Kidney (tissue), 14 donors: Measurements from ENCODE around the gene DTNB. TPM values are rescaled to one million over a fixed set of nuclear protein-coding genes. Genes with fewer than 3 reads are reported as not detected.

Source experiments
- DNase-seq, 5 donors: peaks; one replicate each; pipeline ENCODE4 v3.0.0-alpha.2; 2013 to 2020
- FAIRE-seq: peaks from 2 replicates; lab custom pipeline; 2012; peaks lifted over from hg19 to GRCh38; lab: Jason Lieb, UNC
- H3K27ac ChIP-seq, 2 donors: one replicate each; pipeline ENCODE4 v1.7.0; 2013; ENCODE audit warnings: low read depth in 2 of 2, low read length in 2 of 2, inconsistent platforms in 1 of 2
- H3K27me3 ChIP-seq: one replicate; pipeline ENCODE4 v1.7.1; 2013; ENCODE audit warnings: low read length, inconsistent platforms; ENCODE audit not compliant: control insufficient read depth, insufficient read depth
- H3K36me3 ChIP-seq, 3 donors: one replicate each; pipeline versions ENCODE4 v1.7.0 to v1.7.1; 2013; ENCODE audit warnings: low read length in 3 of 3, control low read depth in 1 of 3, inconsistent platforms in 1 of 3; ENCODE audit not compliant: insufficient read depth in 3 of 3, control insufficient read depth in 2 of 3
- H3K4me1 ChIP-seq, 3 donors: one replicate each; pipeline versions ENCODE4 v1.7.0 to v1.7.1; 2013; ENCODE audit warnings: low read length in 3 of 3, inconsistent platforms in 1 of 3, low read depth in 1 of 3; ENCODE audit not compliant: control insufficient read depth in 2 of 3, insufficient read depth in 2 of 3
- H3K4me3 ChIP-seq, 3 donors: one replicate each; pipeline versions ENCODE4 v1.7.0 to v1.8.1; 2013; ENCODE audit warnings: low read length in 3 of 3, control low read depth in 1 of 3, inconsistent platforms in 1 of 3
- H3K9ac ChIP-seq, 3 donors: one replicate each; pipeline versions ENCODE4 v1.7.0 to v1.7.1; 2013; ENCODE audit warnings: low read length in 3 of 3, control low read depth in 1 of 3, inconsistent platforms in 1 of 3
- H3K9me3 ChIP-seq, 3 donors: one replicate each; pipeline versions ENCODE4 v1.7.0 to v1.7.1; 2013; ENCODE audit warnings: low read length in 3 of 3, control low read depth in 1 of 3, inconsistent platforms in 1 of 3; ENCODE audit not compliant: control insufficient read depth in 2 of 3, insufficient read depth in 1 of 3
- intact Hi-C: fragments of 100-400 bp; cut with DNase I; formaldehyde crosslinking; loops from one replicate; pipeline ENCODE4 v1.11.1; 2022
- polyA plus RNA-seq: library from polyadenylated mRNA; stranded (reverse); fragments of 350-450 nt; fragmentation: Illumina TruSeq; extraction: RNeasy Lipid Tissue Mini Kit (QIAGEN cat#74804); gene quantifications from one replicate; pipeline ENCODE4 v1.2.3, GENCODE V29; 2014; ENCODE audit warnings: low read depth, low replicate concordance; ENCODE audit not compliant: insufficient read depth
- total RNA-seq: library from RNA; stranded (reverse); fragmentation: NEBNext Ultra II Directional; extraction: Animal tissue kit (Norgen Biotek cat#: 25700); gene quantifications from one replicate; pipeline ENCODE4 v1.2.1, GENCODE V29; 2021
- TF ChIP-seq, protein P1 (sequence below): IDR thresholded peaks from 3 replicates; pipeline ENCODE4 v1.5.1; 2012; ENCODE audit warnings: mild to moderate bottlenecking, moderate library complexity, borderline replicate concordance; ENCODE audit not compliant: insufficient read depth; ENCODE audit errors: extremely low read depth
- donor health status: control.
- donor health status: control.
- donor health status: control.
- donor health status: control.
- donor health status: control.
- donor health status: DM: yes; HTN: yes; CAD: no.
- donor health status: Normal renal cell carcinoma (clear cell type).

The DTNB gene
- total and polyA plus RNA-seq, 2 donors from 2014 or later: 23.0 to 28.1 TPM

DNA sequence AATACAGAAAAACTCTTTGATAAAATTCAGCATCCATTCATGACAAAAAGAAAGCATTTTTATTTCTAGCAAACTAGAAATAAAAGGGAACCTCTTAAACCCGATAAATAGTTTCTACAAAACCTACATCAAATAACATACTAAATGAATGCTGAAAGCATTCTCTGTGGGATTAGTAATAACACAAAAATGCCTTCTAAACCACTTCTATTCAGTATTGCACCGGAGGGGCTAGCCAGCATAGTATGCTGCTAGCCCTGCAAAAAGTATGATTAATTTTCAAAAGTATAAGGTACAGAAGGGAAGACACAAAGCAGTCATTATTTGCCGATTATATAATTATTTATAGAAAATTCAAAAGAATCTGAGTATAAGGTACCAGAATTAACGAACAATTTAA is 145.2 kb downstream of the DTNB start:
- intact Hi-C loops: no loop called here
- no peak overlapping the region for H3K9ac ChIP-seq
- no peak overlapping the region for H3K27ac ChIP-seq
- no peaks in the 10 kb centered on the region for H3K4me1 ChIP-seq
- no peak overlapping the region for H3K4me3 ChIP-seq
- FAIRE-seq: no peak
- DNase-seq: no peak
- H3K9me3 ChIP-seq: no peaks in the 10 kb centered on the region
- TF ChIP-seq, protein P1, sequence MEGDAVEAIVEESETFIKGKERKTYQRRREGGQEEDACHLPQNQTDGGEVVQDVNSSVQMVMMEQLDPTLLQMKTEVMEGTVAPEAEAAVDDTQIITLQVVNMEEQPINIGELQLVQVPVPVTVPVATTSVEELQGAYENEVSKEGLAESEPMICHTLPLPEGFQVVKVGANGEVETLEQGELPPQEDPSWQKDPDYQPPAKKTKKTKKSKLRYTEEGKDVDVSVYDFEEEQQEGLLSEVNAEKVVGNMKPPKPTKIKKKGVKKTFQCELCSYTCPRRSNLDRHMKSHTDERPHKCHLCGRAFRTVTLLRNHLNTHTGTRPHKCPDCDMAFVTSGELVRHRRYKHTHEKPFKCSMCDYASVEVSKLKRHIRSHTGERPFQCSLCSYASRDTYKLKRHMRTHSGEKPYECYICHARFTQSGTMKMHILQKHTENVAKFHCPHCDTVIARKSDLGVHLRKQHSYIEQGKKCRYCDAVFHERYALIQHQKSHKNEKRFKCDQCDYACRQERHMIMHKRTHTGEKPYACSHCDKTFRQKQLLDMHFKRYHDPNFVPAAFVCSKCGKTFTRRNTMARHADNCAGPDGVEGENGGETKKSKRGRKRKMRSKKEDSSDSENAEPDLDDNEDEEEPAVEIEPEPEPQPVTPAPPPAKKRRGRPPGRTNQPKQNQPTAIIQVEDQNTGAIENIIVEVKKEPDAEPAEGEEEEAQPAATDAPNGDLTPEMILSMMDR: no peak
- no peaks in the 10 kb centered on the region for H3K27me3 ChIP-seq
- peaks cover 0 to 2% (median 0%) of the 10 kb centered on the region in 3 donors for H3K36me3 ChIP-seq

DNA sequence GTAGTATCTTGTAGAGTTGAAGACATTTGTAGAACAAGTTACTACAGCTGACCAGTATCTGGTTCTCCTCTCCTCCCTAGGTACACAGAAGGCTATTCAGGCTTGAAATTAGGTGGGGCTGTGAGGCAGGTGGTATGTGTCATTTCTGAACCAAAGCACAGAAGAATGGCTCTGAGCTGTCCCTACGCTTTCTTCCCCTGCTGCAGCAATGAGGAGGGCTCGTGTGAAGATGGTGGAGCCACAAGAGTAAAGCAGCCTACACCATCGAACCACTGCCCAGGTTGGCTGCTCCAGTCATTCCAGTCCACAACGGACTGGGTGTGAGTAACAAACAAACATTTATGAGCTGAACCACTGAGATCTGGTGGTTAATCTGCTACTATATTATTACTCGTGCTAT is 148.9 kb downstream of the DTNB start:
- DNase-seq: no peak
- Histone ChIP-seq H3K9ac (no peak overlapping the region), H3K36me3 (peaks cover 0 to under 1% (median 0%) of the 10 kb centered on the region in 3 donors), H3K4me3 (no peak overlapping the region), H3K9me3 (no peaks in the 10 kb centered on the region), H3K27me3 (no peaks in the 10 kb centered on the region), H3K27ac (no peak overlapping the region), H3K4me1 (peaks cover 0 to 5% (median 0%) of the 10 kb centered on the region in 3 donors)
- intact Hi-C loops: no loop called here
- FAIRE-seq: no peak
- TF ChIP-seq, protein P1: no peak

DNA sequence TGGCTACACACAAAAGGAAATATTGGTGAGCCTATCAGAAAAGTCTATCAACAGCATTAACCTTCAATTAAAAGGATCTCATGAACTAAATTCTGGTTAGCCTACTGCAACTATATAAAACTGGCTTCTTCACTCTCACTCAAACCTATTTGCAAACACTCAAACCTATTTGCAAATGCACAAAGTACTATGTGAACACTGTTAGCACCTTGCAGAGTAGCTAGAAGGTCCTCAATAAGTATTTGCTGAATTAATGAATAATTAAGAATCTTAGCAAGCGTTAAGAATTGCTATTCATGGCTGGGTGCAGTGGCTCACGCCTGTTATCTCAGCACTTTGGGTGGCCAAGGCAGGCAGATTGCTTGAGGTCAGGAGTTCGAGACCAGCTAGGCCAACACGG is 150.3 kb downstream of the DTNB start:
- DNase-seq (no peak), FAIRE-seq (no peak)
- H3K4me3 ChIP-seq: no peak overlapping the region
- no peaks in the 10 kb centered on the region for H3K36me3 ChIP-seq
- H3K9me3 ChIP-seq: no peaks in the 10 kb centered on the region
- no peak overlapping the region for H3K27ac ChIP-seq
- intact Hi-C loops: no loop called here
- TF ChIP-seq, protein P1: no peak
- H3K9ac ChIP-seq: no peak overlapping the region
- H3K27me3 ChIP-seq: no peaks in the 10 kb centered on the region
- peaks cover 0 to 5% (median 0%) of the 10 kb centered on the region in 3 donors for H3K4me1 ChIP-seq
